Body of pancreas (tissue), 4 donors: ENCODE results near the gene B3GALT5.

Experiments used
- POLR2A ChIP-seq, 3 donors: fragments of 450-650 bp; IDR thresholded peaks; one replicate each; pipeline ENCODE4 v1.6.1; 2016; ENCODE audit warnings: antibody characterized with exemption in 3 of 3, mild to moderate bottlenecking in 2 of 3
- TF ChIP-seq, protein P1 (sequence below), 7 experiments: fragments of 450-650 bp in 4 of 7; fragments of 200-600 bp in 3 of 7; sonication (generic) in 3 of 7; IDR thresholded peaks; one replicate each; pipeline ENCODE4 v1.5.1; 2016 to 2019; ENCODE audit warnings: antibody characterized with exemption in 7 of 7

DNA sequence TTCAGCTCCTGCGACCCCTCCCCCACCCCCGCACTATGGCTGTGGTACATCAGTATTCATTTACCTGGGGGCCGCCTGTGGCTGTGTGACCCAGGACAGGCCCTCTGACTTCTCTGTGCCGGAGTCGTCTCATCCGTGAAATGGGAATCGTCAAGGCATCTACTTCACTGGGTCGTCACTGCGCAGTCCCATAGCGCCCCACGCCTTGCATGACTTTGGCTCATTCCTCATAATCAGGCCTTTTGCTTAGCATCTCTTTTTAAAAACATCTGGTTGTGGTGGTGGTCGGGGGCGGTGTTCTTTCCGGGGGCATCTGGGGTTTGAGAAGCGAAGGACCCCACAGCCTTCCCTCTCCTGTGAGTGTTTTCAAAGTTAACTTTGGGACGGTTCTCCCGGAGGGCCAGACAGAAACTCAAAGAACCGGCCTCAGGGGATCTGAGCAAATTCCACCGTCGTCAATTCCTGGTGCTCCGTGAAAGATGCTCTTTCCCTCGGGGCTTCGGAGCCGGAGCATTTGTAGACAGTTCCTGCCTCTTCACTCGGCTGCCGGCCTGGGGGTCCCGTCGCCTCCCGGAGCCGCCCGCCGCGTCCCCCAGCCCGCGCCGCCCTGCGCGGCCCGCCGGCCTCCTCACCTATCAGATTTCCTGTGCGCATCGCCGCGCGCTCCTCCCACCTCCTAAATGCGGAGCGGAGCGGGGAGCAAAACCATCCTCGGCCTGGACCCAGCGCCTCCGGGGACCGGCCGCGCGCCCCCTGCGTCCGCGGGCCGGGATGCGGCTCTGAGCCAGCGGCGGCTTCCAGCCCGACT, at the start of gene B3GALT5:
- TF ChIP-seq, protein P1, sequence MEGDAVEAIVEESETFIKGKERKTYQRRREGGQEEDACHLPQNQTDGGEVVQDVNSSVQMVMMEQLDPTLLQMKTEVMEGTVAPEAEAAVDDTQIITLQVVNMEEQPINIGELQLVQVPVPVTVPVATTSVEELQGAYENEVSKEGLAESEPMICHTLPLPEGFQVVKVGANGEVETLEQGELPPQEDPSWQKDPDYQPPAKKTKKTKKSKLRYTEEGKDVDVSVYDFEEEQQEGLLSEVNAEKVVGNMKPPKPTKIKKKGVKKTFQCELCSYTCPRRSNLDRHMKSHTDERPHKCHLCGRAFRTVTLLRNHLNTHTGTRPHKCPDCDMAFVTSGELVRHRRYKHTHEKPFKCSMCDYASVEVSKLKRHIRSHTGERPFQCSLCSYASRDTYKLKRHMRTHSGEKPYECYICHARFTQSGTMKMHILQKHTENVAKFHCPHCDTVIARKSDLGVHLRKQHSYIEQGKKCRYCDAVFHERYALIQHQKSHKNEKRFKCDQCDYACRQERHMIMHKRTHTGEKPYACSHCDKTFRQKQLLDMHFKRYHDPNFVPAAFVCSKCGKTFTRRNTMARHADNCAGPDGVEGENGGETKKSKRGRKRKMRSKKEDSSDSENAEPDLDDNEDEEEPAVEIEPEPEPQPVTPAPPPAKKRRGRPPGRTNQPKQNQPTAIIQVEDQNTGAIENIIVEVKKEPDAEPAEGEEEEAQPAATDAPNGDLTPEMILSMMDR (IDR thresholded peaks at IDR 0.05): peak in 1 of 7 experiments; percentile 8
- TF ChIP-seq POLR2A (IDR thresholded peaks at IDR 0.05): peak in 1 of 3 donors; percentile 19
